Nephron progenitor cell (in vitro differentiated cells): ENCODE measurements around the gene KMT2E.

Experiments used
- DNase-seq: peaks from one replicate; pipeline ENCODE4 v3.0.0; 2021
- H3K27ac Mint-ChIP-seq: 2 replicates; pipeline ENCODE4 v1.8.0; 2021; ENCODE audit warnings: mild to moderate bottlenecking, moderate library complexity, mixed read lengths
- H3K27me3 Mint-ChIP-seq: 2 replicates; pipeline ENCODE4 v1.8.0; 2021; ENCODE audit warnings: mild to moderate bottlenecking, low read depth, mixed read lengths; ENCODE audit not compliant: poor library complexity
- H3K36me3 Mint-ChIP-seq: 2 replicates; pipeline ENCODE4 v1.8.0; 2021; ENCODE audit warnings: low read depth, mixed read lengths
- H3K4me1 Mint-ChIP-seq: 2 replicates; pipeline ENCODE4 v1.8.0; 2021; ENCODE audit warnings: mixed read lengths
- H3K4me3 Mint-ChIP-seq: 2 replicates; pipeline ENCODE4 v1.8.0; 2021; ENCODE audit warnings: mild to moderate bottlenecking, moderate library complexity, mixed read lengths
- H3K9me3 Mint-ChIP-seq: 2 replicates; pipeline ENCODE4 v1.8.0; 2021; ENCODE audit warnings: mild to moderate bottlenecking, moderate library complexity, mixed read lengths
- CTCF ChIP-seq: fragments of 200-600 bp; sonication (generic); IDR thresholded peaks from 2 replicates; pipeline ENCODE4 v1.5.0; 2021; ENCODE audit warnings: antibody characterized with exemption

Gene KMT2E

GRCh38 chr7:105141068-105141467, 127.1 kb downstream of the KMT2E start:
- Mint-ChIP-seq H3K4me3 (no peak overlapping the region), H3K9me3 (no peaks in the 10 kb centered on the region), H3K36me3 (peaks cover 46% of the 10 kb centered on the region), H3K4me1 (peaks cover 29% of the 10 kb centered on the region), H3K27me3 (no peaks in the 10 kb centered on the region), H3K27ac (peak overlapping the region; percentile 84)
- TF ChIP-seq CTCF = peak; percentile 41
- DNase-seq = peak; percentile 40

- H3K27ac Mint-ChIP-seq = no peak overlapping the region
- H3K27me3 Mint-ChIP-seq = no peaks in the 10 kb centered on the region
- DNase-seq = no peak
- no peaks in the 10 kb centered on the region for H3K9me3 Mint-ChIP-seq
- H3K4me3 Mint-ChIP-seq = no peak overlapping the region
- TF ChIP-seq CTCF = no peak
- H3K36me3 Mint-ChIP-seq = peaks cover 25% of the 10 kb centered on the region
- H3K4me1 Mint-ChIP-seq = peaks cover 10% of the 10 kb centered on the region
These were observed 135.8 kb downstream of the KMT2E start for GRCh38 chr7:105149827-105150226.

- DNase-seq = no peak
- TF ChIP-seq CTCF = no peak
- Mint-ChIP-seq H3K27ac (no peak overlapping the region), H3K9me3 (no peaks in the 10 kb centered on the region), H3K4me3 (no peak overlapping the region), H3K4me1 (peaks cover 3% of the 10 kb centered on the region), H3K27me3 (no peaks in the 10 kb centered on the region), H3K36me3 (peaks cover 31% of the 10 kb centered on the region)
These were observed 137.1 kb downstream of the KMT2E start for GRCh38 chr7:105151152-105151551.

- H3K4me3 Mint-ChIP-seq = no peak overlapping the region
- H3K27me3 Mint-ChIP-seq = no peaks in the 10 kb centered on the region
- no peaks in the 10 kb centered on the region for H3K4me1 Mint-ChIP-seq
- TF ChIP-seq CTCF = no peak
- H3K9me3 Mint-ChIP-seq = no peaks in the 10 kb centered on the region
- peaks cover 31% of the 10 kb centered on the region for H3K36me3 Mint-ChIP-seq
- DNase-seq = no peak
- peak overlapping the region; percentile 83 for H3K27ac Mint-ChIP-seq
These were observed 139.5 kb downstream of the KMT2E start for GRCh38 chr7:105153531-105153930.

- Mint-ChIP-seq H3K27me3 (peaks cover 2% of the 10 kb centered on the region), H3K4me3 (no peak overlapping the region), H3K4me1 (no peaks in the 10 kb centered on the region), H3K27ac (peak overlapping the region; percentile 59), H3K9me3 (no peaks in the 10 kb centered on the region), H3K36me3 (peaks cover 31% of the 10 kb centered on the region)
- no peak for DNase-seq
- no peak for TF ChIP-seq CTCF
These were observed 140.1 kb downstream of the KMT2E start for GRCh38 chr7:105154084-105154483.

GRCh38 chr7:105156731-105157130, 142.7 kb downstream of the KMT2E start:
- DNase-seq = no peak

More at GRCh38 chr7:105156731-105157130, 142.7 kb downstream of the KMT2E start:
- Mint-ChIP-seq H3K27me3 (peaks cover 4% of the 10 kb centered on the region), H3K36me3 (peaks cover 31% of the 10 kb centered on the region), H3K4me1 (no peaks in the 10 kb centered on the region), H3K27ac (no peak overlapping the region), H3K4me3 (no peak overlapping the region), H3K9me3 (no peaks in the 10 kb centered on the region)
- TF ChIP-seq CTCF = no peak
